Medulla oblongata (tissue), 1 donor: ENCODE data around the gene MFSD2A.
"Not testable (repeated sequence)": the region's sequence is repeated elsewhere in the genome, so short reads cannot be mapped to it uniquely, and the experiment has no call there.

ENCODE experiments used
- DNase-seq: peaks from one replicate; pipeline ENCODE4 v3.0.0-alpha.2; 2015; ENCODE audit errors: extremely low spot score

The MFSD2A gene

GRCh38 chr1:39965044-39965443, 10.1 kb downstream of the MFSD2A start:
- DNase-seq = no peak

GRCh38 chr1:39969048-39969447, 14.1 kb downstream of the MFSD2A start:
- no peak for DNase-seq

GRCh38 chr1:39969531-39970270, 14.8 kb downstream of the MFSD2A start:
- no peak for DNase-seq

DNA sequence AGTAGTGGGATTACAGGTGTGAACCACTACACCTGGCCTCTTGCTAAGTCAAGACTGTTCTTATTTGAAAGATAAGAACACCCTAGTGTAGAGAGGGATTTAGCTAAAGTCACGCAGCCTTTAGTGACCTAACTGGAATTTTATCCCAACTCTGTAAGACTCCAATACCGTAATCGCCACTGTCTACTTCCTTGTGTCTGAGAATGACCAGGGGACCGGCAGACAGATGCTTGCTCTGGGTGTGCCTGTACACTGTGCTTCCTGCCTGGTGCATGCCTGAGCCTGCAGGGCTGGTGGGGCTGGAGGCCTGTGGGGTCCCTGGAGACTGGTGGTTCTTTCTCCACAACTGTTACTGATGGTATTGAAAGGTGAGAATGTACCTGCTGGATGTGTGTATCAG, 15.3 kb downstream of the MFSD2A start:
- DNase-seq = no peak

DNA sequence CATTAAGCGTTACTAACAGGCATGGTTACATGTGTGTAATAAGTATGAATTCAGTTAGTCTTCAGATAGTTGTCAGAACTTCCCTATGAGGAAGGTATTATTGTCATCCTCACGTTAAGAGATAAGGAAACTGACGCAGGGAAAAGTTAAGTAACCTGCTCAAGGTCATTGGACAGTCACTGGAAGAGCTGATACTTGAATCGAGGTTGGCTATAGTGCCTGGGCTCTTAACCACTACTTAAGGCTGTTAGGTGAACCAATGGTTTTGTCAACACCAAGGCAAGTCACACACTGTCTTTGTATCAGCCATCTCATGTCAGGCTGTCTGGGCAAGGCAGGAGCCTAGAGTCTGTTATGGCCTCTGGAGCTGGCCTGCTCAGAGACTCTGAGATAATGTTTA, 16.2 kb downstream of the MFSD2A start:
- no peak for DNase-seq

DNA sequence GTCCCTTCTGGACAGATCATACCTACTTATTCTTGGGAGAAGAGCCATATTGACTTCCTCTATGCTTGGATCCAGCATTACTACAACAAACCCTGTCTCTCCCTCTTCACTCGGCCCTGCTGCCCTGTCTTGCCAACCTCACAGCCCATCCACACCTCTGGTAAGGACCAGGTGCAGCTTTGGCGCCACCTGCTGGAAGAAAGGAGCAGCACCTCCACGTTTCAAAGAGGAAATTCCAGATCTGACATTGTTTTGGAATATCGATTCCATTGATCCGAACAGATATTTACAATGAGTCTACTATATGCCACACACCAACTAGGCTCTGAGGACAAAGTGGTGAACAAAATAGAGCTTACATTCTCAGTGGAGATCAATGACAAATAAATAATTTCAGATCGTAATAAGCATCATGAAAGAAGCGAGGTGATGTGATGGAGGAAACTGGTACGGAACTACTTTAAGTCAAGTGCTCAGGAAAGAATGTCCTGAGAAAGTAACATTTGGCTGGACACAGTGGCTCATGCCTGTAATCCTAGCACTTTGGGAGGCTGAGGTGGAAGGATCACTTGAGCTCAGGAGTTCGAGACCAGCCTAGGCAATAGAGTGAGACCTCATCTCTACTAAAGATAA, 18.7 kb downstream of the MFSD2A start:
- peak; percentile 85 for DNase-seq

GRCh38 chr1:39976732-39977131, 21.8 kb downstream of the MFSD2A start:
- no peak for DNase-seq

DNA sequence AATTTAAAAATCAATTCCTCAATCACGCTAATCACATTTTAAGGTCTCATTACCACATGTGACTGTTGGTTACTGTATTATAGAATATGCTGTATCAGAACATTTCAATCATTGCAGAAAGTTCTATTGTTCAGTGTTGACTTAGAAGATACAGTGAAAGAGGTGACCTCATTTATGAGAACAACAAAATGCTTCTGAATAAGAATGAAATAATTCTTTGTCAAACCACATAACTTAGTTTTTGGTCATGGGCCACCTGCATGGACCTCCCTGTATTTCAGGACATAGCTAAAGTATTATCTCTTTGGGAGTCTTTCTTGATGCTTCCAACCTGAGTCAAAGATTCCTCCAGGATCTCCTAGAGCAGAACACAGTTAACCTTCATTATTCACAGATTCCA, 22.3 kb downstream of the MFSD2A start:
- no peak for DNase-seq

DNA sequence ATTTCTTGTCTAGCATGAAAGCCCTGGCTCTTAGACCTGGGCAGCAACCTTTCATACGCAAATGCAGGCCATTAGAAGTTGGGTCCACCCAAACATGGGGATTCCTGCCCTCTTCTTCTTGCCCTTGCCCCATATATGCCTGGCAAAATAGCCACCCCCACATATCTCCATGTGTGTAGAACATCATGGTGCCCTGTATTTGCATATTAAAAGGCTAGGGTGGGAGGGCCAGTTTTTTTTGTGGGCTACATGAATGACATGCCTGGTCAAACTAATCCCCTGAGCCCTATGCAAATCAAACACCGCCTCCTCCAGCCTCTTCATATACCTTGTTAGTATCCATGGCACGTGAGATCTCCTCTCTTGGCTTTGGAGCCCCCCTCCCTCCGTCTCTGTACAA, 24.7 kb downstream of the MFSD2A start:
- DNase-seq = no peak

GRCh38 chr1:39980555-39981313, 25.8 kb downstream of the MFSD2A start:
- DNase-seq = no peak

DNA sequence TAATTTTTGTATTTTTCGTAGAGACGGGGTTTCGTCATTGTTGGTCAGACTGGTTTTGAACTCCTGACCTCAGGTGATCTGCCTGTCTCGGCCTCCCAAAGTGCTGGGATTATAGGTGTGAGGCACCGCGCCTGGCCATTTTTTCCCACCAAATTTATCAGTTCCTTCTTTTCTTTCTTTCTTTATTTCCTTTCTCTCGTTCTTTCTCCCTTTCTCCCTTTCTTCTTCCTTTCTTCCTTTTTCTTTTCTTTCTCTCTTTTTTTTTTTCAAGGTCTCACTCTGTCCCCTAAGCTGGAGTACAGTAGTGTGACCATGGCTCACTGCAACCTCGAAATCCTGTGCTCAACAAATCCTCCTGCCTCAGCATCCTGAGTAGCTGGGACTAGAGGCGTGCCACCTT, 26.4 kb downstream of the MFSD2A start:
- DNase-seq = no peak

DNA sequence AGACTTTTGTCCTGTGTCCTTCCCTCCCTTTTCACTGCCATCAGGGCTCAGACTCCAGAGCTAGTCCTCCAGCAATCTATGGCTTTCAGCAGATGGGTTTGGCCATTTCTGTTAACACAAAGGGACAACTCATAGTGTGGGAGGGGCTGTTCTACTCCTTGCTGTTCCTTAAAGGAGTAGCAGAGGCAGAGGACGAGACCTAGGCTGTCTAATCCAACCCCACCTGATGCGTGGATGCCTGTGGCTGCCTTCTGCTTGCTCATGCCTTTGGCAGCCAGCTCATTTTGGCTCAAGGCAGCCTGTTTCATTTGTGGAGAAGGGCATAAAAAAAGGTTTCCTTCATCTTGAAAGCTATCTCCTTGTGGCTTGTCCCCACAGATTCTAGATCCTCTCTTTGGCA, 27.0 kb downstream of the MFSD2A start:
- no peak for DNase-seq

GRCh38 chr1:39984480-39984879, 29.5 kb downstream of the MFSD2A start:
- not testable (repeated sequence) for DNase-seq

- no peak for DNase-seq
Observed at GRCh38 chr1:39984951-39985350, 30.0 kb downstream of the MFSD2A start.

GRCh38 chr1:39987869-39988268, 32.9 kb downstream of the MFSD2A start:
- no peak for DNase-seq

DNA sequence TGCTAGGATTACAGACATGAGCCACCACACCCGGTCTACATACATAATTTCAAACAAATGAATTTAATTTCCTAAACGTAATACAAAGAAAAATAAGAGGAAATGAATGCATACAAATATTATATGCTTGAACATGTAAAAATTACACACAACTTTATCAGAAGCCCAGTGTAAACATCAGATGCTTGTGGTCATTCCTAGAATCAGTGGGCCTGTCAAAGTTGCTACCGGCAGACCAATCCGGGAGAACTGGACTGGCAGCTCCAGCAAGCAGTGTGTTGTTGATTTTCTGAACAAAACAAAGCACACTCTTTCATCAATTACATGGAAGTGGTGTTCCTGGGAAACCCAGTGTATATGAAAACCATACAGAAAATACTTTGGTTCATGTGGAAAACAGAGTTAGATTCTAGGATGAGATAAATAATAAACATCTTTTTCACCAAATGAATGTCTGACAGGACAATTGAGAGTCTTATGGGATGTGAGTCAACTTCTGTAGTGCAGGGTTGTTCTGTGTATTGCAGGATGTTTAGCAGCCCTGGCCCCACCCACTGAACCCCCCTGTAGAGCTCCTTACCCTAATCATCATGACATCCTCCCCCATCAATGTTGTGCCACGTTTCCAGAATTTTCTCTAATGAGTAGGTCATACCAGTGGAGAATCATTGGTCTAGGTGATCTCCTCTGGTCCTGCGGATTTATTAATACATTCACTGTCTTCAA, 33.8 kb downstream of the MFSD2A start:
- DNase-seq = no peak

DNA sequence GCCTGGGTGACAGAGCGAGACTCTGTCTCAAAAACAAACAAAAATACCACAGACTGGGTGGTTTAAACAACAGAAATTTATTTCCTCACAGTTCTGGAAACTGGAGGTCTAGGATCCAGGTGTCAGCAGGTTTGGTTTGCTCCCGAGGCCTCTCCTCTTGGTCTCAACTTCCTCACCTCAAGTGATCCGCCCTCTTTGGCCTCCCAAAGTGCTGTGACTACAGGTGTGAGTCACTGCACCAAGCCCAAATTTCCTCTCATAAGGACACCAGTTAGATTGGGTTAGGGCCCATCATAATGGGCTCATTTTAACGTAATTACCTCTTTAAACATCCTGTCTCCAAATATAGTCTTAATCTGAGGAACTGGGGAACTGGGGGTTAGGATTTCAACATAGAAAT, 35.5 kb downstream of the MFSD2A start:
- DNase-seq = no peak

GRCh38 chr1:39992234-39992633, 37.3 kb downstream of the MFSD2A start:
- DNase-seq = no peak

DNA sequence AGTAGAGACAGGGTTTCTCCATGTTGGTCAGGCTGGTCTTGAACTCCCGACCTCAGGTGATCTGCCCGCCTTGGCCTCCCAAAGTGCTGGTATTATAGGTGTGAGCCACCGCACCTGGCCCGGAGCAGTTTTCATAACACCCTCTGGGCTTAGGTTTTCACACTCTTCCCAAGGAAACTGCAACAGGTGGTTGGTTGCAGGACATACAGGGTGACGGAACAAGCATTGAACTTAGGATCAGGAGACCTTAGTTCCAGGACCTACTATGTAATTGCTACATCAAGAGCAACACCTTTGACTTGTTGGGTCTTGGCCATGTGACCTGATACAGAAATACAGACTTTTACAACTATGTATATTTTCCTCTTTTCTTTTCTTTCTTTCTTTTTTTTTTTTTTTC, 37.9 kb downstream of the MFSD2A start:
- no peak for DNase-seq

- no peak for DNase-seq
Observed at GRCh38 chr1:39995973-39996393, 41.0 kb downstream of the MFSD2A start.

- DNase-seq = no peak
Observed at GRCh38 chr1:39996396-39997004, 41.6 kb downstream of the MFSD2A start.

DNA sequence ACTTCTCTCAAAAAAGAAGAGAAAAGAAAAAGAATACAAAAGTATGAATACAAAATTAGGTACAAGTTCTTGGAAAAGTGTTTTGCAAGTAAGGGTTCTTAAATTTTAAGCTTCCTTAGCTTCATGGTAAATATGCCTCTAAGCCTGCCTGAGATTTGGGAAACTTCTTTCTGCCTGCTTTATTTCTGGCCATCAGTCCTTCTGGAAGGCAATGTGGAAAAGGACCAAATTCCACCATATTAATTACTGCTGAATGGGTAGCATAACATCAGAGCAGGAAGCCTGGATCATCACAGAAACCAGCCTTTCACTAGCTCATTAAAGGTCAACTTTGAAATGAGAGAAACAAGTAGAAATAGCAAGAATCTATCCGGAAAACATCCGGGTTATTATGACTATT, 46.5 kb downstream of the MFSD2A start:
- no peak for DNase-seq
